GM12874 (cell line): ENCODE results near the gene FCRL6.

Source experiments
- TF ChIP-seq, protein P1 (sequence below): IDR thresholded peaks from 2 replicates; pipeline ENCODE4 v1.5.1; 2011; ENCODE audit warnings: low read depth, mild to moderate bottlenecking, control low read depth, low read length, moderate library complexity; ENCODE audit not compliant: insufficient read depth

FCRL6 gene

GRCh38 chr1:159838715-159839114, 36.6 kb downstream of the FCRL6 start:
- TF ChIP-seq, protein P1, sequence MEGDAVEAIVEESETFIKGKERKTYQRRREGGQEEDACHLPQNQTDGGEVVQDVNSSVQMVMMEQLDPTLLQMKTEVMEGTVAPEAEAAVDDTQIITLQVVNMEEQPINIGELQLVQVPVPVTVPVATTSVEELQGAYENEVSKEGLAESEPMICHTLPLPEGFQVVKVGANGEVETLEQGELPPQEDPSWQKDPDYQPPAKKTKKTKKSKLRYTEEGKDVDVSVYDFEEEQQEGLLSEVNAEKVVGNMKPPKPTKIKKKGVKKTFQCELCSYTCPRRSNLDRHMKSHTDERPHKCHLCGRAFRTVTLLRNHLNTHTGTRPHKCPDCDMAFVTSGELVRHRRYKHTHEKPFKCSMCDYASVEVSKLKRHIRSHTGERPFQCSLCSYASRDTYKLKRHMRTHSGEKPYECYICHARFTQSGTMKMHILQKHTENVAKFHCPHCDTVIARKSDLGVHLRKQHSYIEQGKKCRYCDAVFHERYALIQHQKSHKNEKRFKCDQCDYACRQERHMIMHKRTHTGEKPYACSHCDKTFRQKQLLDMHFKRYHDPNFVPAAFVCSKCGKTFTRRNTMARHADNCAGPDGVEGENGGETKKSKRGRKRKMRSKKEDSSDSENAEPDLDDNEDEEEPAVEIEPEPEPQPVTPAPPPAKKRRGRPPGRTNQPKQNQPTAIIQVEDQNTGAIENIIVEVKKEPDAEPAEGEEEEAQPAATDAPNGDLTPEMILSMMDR, result no peak

- TF ChIP-seq, protein P1, result no peak
These were observed 37.1 kb downstream of the FCRL6 start for GRCh38 chr1:159839116-159839849.

GRCh38 chr1:159841749-159842148, 39.6 kb downstream of the FCRL6 start:
- TF ChIP-seq, protein P1, result no peak

DNA sequence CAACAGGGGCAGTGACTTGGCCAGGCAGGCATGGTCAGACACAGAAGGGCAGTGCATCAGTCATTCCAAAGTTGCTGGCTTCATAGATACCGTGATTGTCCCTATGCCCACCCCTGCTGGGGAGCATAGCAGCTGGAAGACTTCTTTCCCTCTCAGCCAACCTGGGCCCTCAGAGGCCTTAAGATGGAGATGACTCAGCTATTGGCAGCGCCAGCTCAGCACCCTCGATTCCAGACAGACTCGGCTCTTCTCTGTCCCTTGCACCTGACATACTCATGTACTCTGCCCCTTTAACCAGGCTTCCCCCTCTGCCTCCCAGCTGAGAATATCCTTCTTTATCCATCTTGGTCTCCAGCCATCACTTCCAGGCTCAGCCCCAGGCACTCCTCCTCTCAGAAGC, 41.3 kb downstream of the FCRL6 start:
- TF ChIP-seq, protein P1, result no peak

DNA sequence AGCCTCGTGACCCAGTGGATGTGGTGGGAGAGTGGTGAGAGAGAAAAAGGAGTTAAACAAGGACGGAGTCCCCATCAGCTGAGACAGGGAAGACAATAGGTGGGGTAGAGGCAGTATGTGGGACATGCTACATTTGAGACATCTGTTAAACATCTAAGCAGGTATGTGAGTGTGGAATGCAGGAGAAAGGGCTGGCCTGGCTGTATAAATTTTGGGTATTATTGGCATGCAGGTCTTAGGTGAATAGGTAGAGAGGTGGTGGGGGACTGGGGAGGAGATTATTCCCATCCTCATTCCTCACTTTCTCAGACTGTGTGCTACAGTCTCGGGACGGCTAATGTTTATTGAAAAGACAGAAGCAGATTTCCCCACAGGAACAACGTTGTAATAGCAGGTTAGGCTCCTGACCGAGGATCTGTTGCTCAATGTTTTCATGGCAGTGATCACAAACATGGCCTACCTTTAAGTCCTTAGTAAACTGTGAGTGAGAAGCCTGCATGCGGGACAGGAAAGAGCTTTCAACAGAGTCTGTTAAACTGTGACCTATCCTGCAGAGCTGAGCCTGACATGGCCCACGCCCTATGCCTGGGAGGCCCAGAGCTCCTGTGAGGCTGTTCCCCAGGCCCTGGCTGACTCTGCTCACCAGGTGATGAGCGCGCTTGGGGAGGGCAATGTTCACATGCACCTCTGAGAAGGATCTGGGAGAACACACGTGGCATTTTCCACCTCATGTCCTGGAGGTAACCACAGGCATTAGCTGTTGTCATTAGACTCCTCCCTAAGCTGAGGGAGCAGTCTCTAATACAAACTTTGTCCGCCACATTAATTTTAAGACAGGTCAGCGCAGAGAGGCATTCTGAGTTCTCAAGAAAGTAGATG, 43.8 kb downstream of the FCRL6 start:
- TF ChIP-seq, protein P1, result no peak

DNA sequence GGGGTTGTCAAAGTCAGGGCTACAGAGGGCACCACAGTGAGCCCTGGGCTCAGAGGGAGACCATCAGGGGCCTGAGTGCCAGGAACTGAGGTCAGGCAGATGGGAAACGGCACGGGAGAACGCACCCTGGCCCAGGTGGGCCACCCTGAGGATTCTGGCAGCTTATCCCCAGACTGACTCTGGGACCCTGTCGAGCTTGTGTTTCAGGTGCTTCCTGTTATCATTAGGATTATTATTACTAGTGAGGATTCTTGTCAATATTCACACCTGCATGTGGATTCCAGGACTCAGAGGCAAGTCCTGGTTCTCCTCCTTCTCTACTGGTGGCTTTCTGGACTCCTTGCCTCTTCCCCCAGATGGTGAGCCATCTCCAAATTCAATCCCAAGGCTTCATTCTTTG, 45.1 kb downstream of the FCRL6 start:
- TF ChIP-seq, protein P1, result no peak

DNA sequence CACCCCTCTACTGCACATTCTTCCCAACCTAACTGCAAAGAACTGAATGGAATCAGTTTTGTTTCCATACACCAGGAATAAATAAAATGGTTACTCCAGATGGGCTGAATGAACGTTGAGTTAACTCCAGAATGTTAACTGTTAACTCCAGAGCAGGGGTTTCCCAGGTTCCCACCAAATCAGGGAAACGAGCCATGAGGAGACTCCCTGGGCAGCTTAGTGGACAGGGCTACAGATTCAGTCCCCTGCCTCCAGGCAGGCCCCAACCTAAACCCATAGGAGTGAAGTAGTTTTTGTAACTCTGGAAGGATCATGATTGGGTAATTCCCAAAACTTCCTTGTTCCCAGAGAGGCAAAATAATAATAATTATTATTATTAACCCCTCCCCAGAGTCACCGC, 46.2 kb downstream of the FCRL6 start:
- TF ChIP-seq, protein P1, result no peak
